Chondrocyte (in vitro differentiated cells): ENCODE results near the gene DNAI1. TPM values are rescaled to one million over a fixed set of nuclear protein-coding genes. Genes with fewer than 3 reads are reported as not detected.

Source experiments
- DNase-seq: peaks from one replicate; pipeline ENCODE4 v3.0.0; 2021; ENCODE audit warnings: mixed read lengths, low spot score
- H3K27ac Mint-ChIP-seq: one replicate; pipeline ENCODE4 v1.8.0; 2021; ENCODE audit warnings: mild to moderate bottlenecking, moderate library complexity, mixed read lengths; ENCODE audit not compliant: unreplicated experiment
- H3K27me3 Mint-ChIP-seq: 2 replicates; pipeline ENCODE4 v1.8.0; 2021; ENCODE audit warnings: low read depth, mixed read lengths
- H3K36me3 Mint-ChIP-seq: 2 replicates; pipeline ENCODE4 v1.8.0; 2021; ENCODE audit warnings: low read depth, mixed read lengths
- H3K4me1 Mint-ChIP-seq: 2 replicates; pipeline ENCODE4 v1.8.0; 2021; ENCODE audit warnings: low read depth, mild to moderate bottlenecking, mixed read lengths
- H3K4me3 Mint-ChIP-seq: one replicate; pipeline ENCODE4 v1.8.0; 2021; ENCODE audit warnings: mild to moderate bottlenecking, moderate library complexity, mixed read lengths; ENCODE audit not compliant: unreplicated experiment
- H3K9me3 Mint-ChIP-seq: 2 replicates; pipeline ENCODE4 v1.8.0; 2021; ENCODE audit warnings: low read depth, mixed read lengths
- total RNA-seq: library from RNA; stranded (reverse); gene quantifications from 3 replicates; pipeline ENCODE4 v1.2.1, GENCODE V29; 2021
- TF ChIP-seq, protein P1 (sequence below): fragments of 200-600 bp; sonication (generic); IDR thresholded peaks from 2 replicates; pipeline ENCODE4 v1.5.0; 2021; ENCODE audit warnings: antibody characterized with exemption, mild to moderate bottlenecking, moderate library complexity

The DNAI1 gene
- total RNA-seq, 1 donor from 2014 or later, result 0.25 TPM

DNA sequence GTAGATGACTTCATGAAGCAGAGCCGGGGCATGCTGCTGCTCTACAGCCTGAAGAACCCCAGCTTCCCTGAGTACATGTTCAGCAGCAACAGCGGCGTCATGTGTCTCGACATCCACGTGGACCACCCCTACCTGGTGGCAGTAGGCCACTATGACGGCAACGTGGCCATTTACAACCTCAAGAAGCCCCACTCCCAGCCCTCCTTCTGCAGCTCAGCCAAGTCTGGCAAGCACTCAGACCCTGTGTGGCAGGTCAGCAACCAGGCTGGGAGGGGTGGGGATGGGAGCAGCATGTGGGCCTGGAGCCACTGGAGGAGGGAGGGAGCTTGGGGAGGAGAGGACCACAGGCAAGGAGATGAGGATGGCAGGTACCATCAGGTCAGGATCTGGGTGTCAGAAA lies 48.0 kb downstream of the DNAI1 start:
- no peak for DNase-seq
- Mint-ChIP-seq H3K4me1 (peaks cover 19% of the 10 kb centered on the region), H3K9me3 (peaks cover 5% of the 10 kb centered on the region), H3K4me3 (no peak overlapping the region), H3K36me3 (peaks cover 2% of the 10 kb centered on the region), H3K27me3 (peaks cover 32% of the 10 kb centered on the region), H3K27ac (no peak overlapping the region)
- TF ChIP-seq, protein P1, sequence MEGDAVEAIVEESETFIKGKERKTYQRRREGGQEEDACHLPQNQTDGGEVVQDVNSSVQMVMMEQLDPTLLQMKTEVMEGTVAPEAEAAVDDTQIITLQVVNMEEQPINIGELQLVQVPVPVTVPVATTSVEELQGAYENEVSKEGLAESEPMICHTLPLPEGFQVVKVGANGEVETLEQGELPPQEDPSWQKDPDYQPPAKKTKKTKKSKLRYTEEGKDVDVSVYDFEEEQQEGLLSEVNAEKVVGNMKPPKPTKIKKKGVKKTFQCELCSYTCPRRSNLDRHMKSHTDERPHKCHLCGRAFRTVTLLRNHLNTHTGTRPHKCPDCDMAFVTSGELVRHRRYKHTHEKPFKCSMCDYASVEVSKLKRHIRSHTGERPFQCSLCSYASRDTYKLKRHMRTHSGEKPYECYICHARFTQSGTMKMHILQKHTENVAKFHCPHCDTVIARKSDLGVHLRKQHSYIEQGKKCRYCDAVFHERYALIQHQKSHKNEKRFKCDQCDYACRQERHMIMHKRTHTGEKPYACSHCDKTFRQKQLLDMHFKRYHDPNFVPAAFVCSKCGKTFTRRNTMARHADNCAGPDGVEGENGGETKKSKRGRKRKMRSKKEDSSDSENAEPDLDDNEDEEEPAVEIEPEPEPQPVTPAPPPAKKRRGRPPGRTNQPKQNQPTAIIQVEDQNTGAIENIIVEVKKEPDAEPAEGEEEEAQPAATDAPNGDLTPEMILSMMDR, result no peak

DNA sequence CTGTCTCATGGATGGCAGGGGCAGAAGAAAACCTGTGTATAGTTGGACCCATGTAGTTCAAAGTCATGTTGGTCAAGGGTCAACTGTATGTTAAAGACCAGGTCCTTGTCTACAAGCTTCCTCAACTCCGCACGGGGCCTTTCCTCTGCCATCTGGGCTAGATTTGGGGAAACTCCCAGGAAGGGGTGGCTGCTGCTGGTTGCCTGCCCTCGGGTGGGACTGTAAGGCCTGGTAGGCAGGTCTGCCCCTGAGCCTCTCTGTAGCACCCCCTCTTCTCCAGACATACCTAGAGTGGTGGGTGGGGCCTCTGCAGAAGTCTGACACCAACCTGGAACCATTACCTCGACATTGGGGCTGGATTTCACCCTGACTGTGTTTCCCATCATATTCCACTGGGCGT lies 49.0 kb downstream of the DNAI1 start:
- Mint-ChIP-seq H3K9me3 (peaks cover 5% of the 10 kb centered on the region), H3K27me3 (peaks cover 33% of the 10 kb centered on the region), H3K27ac (no peak overlapping the region), H3K4me3 (no peak overlapping the region), H3K4me1 (peaks cover 9% of the 10 kb centered on the region), H3K36me3 (peaks cover 2% of the 10 kb centered on the region)
- no peak for DNase-seq
- TF ChIP-seq, protein P1, result no peak

DNA sequence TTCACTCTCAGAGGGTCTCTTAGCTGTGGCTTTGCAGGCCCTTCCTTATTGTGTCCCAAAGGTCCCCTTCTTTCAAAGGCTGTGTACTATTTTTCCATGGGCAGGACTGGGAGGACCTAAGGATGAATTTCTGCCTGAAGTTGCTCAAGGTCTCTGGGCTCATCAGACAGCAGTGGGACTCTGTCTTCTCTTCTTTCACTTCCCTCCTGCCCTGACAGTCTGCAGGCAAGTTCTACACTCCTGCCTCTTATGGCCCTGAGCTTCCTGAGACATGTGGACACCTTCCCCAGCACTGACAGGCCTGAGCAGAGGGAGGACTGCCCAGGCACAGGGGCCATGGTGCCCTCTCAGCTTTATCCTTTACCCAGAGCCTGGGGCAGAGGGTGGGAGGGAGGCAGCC lies 49.4 kb downstream of the DNAI1 start:
- H3K27me3 Mint-ChIP-seq, result peaks cover 33% of the 10 kb centered on the region
- H3K4me3 Mint-ChIP-seq, result no peak overlapping the region
- peaks cover 5% of the 10 kb centered on the region for H3K4me1 Mint-ChIP-seq
- TF ChIP-seq, protein P1, result no peak
- peaks cover 2% of the 10 kb centered on the region for H3K36me3 Mint-ChIP-seq
- H3K9me3 Mint-ChIP-seq, result peaks cover 5% of the 10 kb centered on the region
- no peak overlapping the region for H3K27ac Mint-ChIP-seq
- no peak for DNase-seq

DNA sequence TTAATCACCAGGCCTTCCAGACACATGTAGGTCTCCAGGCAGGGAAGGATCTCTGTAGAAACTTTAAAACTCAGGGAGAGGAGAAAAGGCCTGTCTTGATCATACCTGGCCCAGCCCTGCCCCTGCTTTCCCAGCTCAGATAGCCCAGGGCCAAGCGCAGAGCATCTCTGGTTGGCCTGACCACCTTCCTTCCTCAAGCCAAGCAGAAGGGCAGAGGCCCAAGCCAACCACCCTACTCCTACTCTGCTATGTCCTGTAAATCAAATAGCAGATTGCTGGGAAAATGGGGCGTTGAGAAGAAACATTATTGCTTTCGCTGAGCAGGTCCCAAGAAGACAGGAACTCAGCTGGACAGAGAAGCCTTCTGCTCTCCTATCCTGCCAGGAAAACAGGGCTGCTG lies 49.9 kb downstream of the DNAI1 start:
- no peak for DNase-seq
- Mint-ChIP-seq H3K4me3 (no peak overlapping the region), H3K27me3 (peaks cover 33% of the 10 kb centered on the region), H3K27ac (no peak overlapping the region), H3K4me1 (peaks cover under 1% of the 10 kb centered on the region), H3K9me3 (peaks cover 5% of the 10 kb centered on the region), H3K36me3 (peaks cover 2% of the 10 kb centered on the region)
- TF ChIP-seq, protein P1, result no peak

DNA sequence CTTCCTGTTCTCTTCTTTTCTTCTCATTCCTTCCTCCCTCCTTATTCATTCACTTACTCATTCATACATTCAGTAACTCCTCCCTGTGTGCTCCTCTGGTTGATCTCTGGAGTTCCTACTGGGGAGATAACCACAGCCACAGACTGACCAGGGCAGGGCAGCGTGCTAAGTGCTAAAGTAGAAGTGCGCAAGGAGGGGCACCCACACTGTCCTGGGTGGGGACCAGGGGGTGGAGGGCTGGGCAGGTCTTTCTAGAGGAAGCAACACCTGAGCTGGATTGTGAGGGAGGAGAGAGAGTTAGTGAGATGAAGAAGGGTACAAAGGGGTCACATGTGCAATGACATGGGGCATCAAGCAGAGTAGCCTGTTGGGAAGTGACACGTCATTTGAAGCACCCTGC lies 50.3 kb downstream of the DNAI1 start:
- peaks cover 4% of the 10 kb centered on the region for H3K4me1 Mint-ChIP-seq
- TF ChIP-seq, protein P1, result no peak
- peaks cover 33% of the 10 kb centered on the region for H3K27me3 Mint-ChIP-seq
- peaks cover 5% of the 10 kb centered on the region for H3K9me3 Mint-ChIP-seq
- H3K36me3 Mint-ChIP-seq, result peaks cover 2% of the 10 kb centered on the region
- DNase-seq, result no peak
- no peak overlapping the region for H3K4me3 Mint-ChIP-seq
- H3K27ac Mint-ChIP-seq, result no peak overlapping the region
